ENCODE data around the gene ENDOV.

Gene ENDOV

GRCh38 chr17:80445007-80445725, 30.2 kb downstream of the ENDOV start:
- TF ChIP-seq NFIC (IDR thresholded peaks at IDR 0.05) (no peak), CREB1 (IDR thresholded peaks at IDR 0.05; ENCODE audit: low read depth) (no peak), TEAD4 (IDR thresholded peaks at IDR 0.05) (no peak), RAD21 (IDR thresholded peaks at IDR 0.05; ENCODE audit: low read depth) (no peak), ZBTB7A (IDR thresholded peaks at IDR 0.05; ENCODE audit: low read depth) (no peak), FOXM1 (IDR thresholded peaks at IDR 0.05; ENCODE audit: borderline replicate concordance, low read depth) (no peak), MAX (IDR thresholded peaks at IDR 0.05) (no peak), EP300 (IDR thresholded peaks at IDR 0.05; ENCODE audit: borderline replicate concordance) (no peak), TAF1 (IDR thresholded peaks at IDR 0.05; ENCODE audit: low read depth) (no peak), EGR1 (IDR thresholded peaks at IDR 0.05) (no peak), YY1 (IDR thresholded peaks at IDR 0.05; ENCODE audit: low read depth) (no peak), CEBPB (IDR thresholded peaks at IDR 0.05) (no peak), USF1 (IDR thresholded peaks at IDR 0.05) (no peak), TCF12 (IDR thresholded peaks at IDR 0.05; ENCODE audit: low read depth) (no peak), REST (IDR thresholded peaks at IDR 0.05; ENCODE audit: low read depth) (no peak)

- no peak for TF ChIP-seq CEBPB (IDR thresholded peaks at IDR 0.05)
- TF ChIP-seq NFIC (IDR thresholded peaks at IDR 0.05), result no peak
- TF ChIP-seq TAF1 (IDR thresholded peaks at IDR 0.05; ENCODE audit: low read depth), result no peak
- no peak for TF ChIP-seq TCF12 (IDR thresholded peaks at IDR 0.05; ENCODE audit: low read depth)
- TF ChIP-seq MAX (IDR thresholded peaks at IDR 0.05), result no peak
- TF ChIP-seq TEAD4 (IDR thresholded peaks at IDR 0.05), result no peak
- no peak for TF ChIP-seq ZBTB7A (IDR thresholded peaks at IDR 0.05; ENCODE audit: low read depth)
- TF ChIP-seq YY1 (IDR thresholded peaks at IDR 0.05; ENCODE audit: low read depth), result no peak
- TF ChIP-seq EP300 (IDR thresholded peaks at IDR 0.05; ENCODE audit: borderline replicate concordance), result no peak
Measured at GRCh38 chr17:80445726-80446110, 30.8 kb downstream of the ENDOV start.

GRCh38 chr17:80446645-80447405, 31.9 kb downstream of the ENDOV start:
- TF ChIP-seq TCF12 (IDR thresholded peaks at IDR 0.05; ENCODE audit: low read depth) (no peak), YY1 (IDR thresholded peaks at IDR 0.05; ENCODE audit: low read depth) (no peak), EP300 (IDR thresholded peaks at IDR 0.05; ENCODE audit: borderline replicate concordance) (no peak), TEAD4 (IDR thresholded peaks at IDR 0.05) (no peak), TAF1 (IDR thresholded peaks at IDR 0.05; ENCODE audit: low read depth) (no peak), MAX (IDR thresholded peaks at IDR 0.05) (no peak), REST (IDR thresholded peaks at IDR 0.05; ENCODE audit: low read depth) (no peak), CREB1 (IDR thresholded peaks at IDR 0.05; ENCODE audit: low read depth) (no peak), NFIC (IDR thresholded peaks at IDR 0.05) (no peak), USF1 (IDR thresholded peaks at IDR 0.05) (no peak), FOXM1 (IDR thresholded peaks at IDR 0.05; ENCODE audit: borderline replicate concordance, low read depth) (no peak), RAD21 (IDR thresholded peaks at IDR 0.05; ENCODE audit: low read depth) (no peak), CEBPB (IDR thresholded peaks at IDR 0.05) (no peak), ZBTB7A (IDR thresholded peaks at IDR 0.05; ENCODE audit: low read depth) (no peak), EGR1 (IDR thresholded peaks at IDR 0.05) (no peak)

- no peak for TF ChIP-seq REST (IDR thresholded peaks at IDR 0.05; ENCODE audit: low read depth)
Measured at GRCh38 chr17:80447790-80448189, 32.8 kb downstream of the ENDOV start.

Data from Ishikawa (cell line).